LNCAP (cell line): Measurements from ENCODE around the gene NR2F1.

ENCODE experiments used
- TF ChIP-seq, protein P1 (sequence below): fragments of 450-650 bp; IDR thresholded peaks from 2 replicates; pipeline ENCODE4 v1.5.1; 2017; ENCODE audit warnings: mild to moderate bottlenecking

Gene NR2F1

DNA sequence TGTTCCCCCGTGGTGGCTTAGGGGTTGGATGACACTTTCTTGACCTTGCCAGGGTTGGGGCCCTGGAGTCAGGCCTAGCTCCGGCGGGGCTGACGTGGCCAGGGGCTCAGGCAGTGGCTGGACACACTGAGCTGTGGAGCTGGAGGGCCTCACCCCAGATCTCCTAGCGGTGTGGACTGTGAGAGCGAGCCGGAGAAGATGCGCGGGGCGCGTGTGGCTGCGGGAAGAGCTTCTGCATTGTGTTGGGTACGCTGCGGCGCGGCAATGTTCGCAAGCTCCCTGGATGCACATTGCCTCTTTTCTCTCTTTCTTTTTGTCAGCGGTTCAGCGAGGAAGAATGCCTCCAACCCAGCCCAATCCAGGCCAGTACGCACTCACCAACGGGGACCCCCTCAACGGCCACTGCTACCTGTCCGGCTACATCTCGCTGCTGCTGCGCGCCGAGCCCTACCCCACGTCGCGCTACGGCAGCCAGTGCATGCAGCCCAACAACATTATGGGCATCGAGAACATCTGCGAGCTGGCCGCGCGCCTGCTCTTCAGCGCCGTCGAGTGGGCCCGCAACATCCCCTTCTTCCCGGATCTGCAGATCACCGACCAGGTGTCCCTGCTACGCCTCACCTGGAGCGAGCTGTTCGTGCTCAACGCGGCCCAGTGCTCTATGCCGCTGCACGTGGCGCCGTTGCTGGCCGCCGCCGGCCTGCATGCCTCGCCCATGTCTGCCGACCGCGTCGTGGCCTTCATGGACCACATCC is 4.8 kb downstream of the NR2F1 start:
- TF ChIP-seq, protein P1, sequence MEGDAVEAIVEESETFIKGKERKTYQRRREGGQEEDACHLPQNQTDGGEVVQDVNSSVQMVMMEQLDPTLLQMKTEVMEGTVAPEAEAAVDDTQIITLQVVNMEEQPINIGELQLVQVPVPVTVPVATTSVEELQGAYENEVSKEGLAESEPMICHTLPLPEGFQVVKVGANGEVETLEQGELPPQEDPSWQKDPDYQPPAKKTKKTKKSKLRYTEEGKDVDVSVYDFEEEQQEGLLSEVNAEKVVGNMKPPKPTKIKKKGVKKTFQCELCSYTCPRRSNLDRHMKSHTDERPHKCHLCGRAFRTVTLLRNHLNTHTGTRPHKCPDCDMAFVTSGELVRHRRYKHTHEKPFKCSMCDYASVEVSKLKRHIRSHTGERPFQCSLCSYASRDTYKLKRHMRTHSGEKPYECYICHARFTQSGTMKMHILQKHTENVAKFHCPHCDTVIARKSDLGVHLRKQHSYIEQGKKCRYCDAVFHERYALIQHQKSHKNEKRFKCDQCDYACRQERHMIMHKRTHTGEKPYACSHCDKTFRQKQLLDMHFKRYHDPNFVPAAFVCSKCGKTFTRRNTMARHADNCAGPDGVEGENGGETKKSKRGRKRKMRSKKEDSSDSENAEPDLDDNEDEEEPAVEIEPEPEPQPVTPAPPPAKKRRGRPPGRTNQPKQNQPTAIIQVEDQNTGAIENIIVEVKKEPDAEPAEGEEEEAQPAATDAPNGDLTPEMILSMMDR = no peak

DNA sequence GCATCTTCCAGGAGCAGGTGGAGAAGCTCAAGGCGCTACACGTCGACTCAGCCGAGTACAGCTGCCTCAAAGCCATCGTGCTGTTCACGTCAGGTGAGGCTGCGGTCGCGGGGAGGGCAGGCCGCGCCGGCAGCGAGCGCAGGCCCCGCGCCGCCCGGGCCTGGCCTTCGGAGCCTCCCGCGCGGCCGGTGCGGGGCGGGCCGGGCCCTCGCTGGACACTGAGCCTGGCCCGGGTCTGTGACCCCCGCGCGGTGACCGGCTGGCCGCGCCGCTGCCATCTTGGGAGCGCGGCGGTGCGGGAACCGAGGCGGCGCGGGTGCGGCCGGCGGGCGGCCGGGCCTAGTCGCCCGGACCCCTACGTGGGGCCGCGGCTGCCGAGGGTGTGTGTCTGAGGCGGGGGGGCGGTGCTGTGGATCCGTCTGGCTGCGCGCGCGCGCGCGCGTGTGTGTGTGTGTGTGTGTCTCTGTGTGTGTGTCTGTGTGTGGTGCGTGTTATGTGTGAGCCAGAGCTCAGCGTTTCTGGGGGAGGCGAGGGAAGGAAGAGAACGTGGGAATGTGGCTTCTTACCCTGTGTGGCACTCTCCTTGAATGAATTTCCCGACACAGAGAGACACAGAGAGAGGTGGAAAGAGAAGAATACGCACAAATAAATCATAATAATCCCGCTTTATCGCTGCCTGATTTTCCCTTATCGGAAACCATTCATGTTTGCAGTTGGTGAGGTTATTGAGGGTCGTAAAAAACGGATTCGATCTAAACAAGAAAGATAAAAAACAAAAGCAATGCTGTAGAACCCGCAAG is 5.5 kb downstream of the NR2F1 start:
- TF ChIP-seq, protein P1 = no peak

DNA sequence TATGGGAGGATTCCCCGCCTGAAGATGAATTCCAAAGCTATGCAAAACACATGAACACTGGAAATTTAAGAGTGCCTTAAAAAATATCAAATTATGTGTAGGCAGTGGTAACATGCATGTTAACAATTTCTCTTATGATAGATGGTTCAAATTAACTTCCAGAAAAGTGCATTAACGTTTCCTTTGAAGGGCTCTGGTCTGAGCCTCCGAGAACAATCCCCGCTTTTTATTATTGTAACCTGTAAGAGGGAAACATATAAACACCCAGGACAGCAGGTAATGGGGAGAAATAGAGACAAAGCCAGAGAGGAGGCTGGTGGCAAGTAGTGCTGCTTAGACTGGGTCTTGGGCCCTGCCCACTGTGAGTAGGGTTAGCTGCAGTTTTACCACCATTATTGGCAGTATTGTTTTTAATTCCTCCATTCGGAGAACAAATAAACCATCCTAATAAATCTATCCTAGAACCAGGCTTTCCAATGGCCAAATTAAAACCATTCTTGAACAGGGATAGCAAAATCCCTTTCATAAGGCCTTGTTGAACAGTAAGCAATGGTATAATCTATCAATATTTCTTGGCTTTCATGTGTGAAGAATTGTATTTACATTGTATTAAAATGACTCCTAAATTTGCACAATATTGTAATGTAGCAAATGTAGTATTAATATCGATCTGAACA is 6.3 kb downstream of the NR2F1 start:
- TF ChIP-seq, protein P1 = no peak

DNA sequence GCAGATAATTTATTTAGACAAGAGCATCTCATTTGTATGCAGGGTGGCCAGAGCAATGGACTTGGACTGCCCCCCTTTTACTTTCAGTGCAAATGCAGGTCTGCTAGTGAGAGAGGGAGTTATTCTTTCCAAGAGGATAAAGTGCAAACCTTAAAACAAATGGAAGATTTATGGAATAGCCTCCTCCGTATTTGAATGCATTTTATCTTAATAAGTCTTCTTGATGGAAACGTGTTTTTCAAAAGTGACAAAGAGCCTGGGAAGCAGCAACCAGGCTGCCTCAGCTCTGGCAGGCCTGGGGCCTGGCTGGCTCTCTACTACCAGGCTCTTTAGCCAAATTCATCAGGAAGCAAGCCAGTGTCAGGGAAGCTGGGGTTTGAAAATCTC is 6.8 kb downstream of the NR2F1 start:
- TF ChIP-seq, protein P1 = no peak

DNA sequence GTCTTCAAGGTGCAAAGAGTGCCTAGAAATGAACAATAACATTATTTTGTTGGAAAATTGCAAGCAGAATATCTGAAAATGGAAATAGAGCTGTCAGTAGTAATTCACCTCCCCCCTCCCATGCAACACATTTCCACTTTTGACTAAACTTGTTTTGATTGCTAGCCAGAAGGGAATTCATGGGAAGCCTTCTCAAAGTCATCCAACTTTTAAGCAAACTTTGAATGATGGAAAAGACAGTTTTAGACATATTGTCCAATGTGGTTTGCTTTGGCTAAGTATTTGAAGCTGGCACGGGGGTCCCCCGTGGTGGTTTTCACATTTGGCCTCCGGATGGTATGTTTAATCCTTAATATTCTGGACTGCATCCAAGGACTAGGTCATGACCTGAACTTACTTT is 7.5 kb downstream of the NR2F1 start:
- TF ChIP-seq, protein P1 = no peak

DNA sequence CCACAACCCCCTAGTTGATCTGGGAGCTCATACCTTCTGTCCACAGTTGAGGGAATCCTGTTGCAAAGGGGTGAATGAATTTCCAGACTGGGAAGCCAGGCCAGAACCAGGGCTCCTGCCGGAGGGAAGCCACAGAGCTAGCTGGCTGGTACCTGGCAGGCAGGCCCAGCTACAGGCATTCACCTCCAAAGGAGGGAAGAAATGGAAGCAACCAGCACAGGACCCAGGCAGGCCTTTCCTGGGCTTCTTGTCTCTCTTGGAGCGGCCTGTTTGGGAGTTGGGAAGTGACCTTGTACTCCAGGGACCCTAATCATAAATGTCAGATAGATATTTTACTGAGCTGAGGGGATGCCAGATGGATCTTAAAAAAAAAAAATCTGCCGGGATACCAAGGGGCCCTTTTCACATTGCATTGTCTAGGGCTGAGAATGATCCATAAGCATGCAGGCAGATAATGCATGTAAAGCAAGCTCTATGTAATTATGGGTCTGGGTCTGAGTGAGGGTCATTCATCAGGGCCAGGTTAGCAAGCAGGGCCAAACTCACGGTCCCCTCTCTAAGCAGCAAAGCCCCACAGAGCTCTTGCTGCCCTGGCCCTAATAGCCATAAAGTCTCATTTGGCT is 8.4 kb downstream of the NR2F1 start:
- TF ChIP-seq, protein P1 = no peak

DNA sequence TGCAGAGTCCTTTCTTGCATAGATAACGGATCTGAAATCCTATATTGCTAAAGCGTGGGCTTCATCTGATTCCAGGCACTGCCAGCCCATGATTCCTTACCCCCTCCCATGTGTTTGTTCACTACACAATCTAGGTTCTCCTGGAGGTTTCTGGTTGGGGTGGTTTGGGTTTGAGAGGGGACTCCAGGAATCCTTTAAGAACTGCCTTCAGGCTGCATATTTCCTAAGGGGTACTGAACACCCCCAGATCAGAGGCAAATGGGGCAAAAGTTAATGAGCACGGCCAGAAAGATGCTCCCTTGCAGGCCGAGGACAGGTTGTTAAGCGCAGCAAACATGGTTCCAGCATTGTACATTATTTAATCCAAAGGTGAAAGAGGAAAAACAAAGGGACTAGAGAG is 9.9 kb downstream of the NR2F1 start:
- TF ChIP-seq, protein P1 = no peak
